HepG2 (cell line): ENCODE results near the gene C11orf68.

Experiments used
- ATF2 ChIP-seq: sonication (generic); formaldehyde crosslinking; IDR thresholded peaks from 2 replicates; pipeline ENCODE4 v1.4.0; 2020; ENCODE audit warnings: missing genetic modification reagents
- CTCF ChIP-seq: sonication (generic); formaldehyde crosslinking; IDR thresholded peaks from 2 replicates; pipeline ENCODE4 v1.5.0; 2020; ENCODE audit warnings: mild to moderate bottlenecking, missing genetic modification reagents, moderate library complexity
- FOXJ3 ChIP-seq: sonication (generic); formaldehyde crosslinking; IDR thresholded peaks from 2 replicates; pipeline ENCODE4 v1.4.0; 2020; ENCODE audit warnings: missing genetic modification reagents, mild to moderate bottlenecking, borderline replicate concordance
- SIN3A ChIP-seq: IDR thresholded peaks from 2 replicates; pipeline ENCODE4 v1.6.1; 2011; ENCODE audit warnings: low read depth, mild to moderate bottlenecking, control low read depth, low read length, borderline replicate concordance
- TAF1 ChIP-seq: sonication (generic); formaldehyde crosslinking; IDR thresholded peaks from 2 replicates; pipeline ENCODE4 v1.4.0; 2020; ENCODE audit warnings: missing genetic modification reagents
- ZKSCAN8 ChIP-seq: IDR thresholded peaks from 2 replicates; pipeline ENCODE4 v1.6.1; 2016; ENCODE audit warnings: borderline replicate concordance, missing genetic modification reagents, missing compliant biosample characterization
- TF ChIP-seq, protein P1 (sequence below): sonication (generic); formaldehyde crosslinking; IDR thresholded peaks from 2 replicates; pipeline ENCODE4 v1.4.0; 2020; ENCODE audit warnings: low read depth, mild to moderate bottlenecking, missing genetic modification reagents

DNA sequence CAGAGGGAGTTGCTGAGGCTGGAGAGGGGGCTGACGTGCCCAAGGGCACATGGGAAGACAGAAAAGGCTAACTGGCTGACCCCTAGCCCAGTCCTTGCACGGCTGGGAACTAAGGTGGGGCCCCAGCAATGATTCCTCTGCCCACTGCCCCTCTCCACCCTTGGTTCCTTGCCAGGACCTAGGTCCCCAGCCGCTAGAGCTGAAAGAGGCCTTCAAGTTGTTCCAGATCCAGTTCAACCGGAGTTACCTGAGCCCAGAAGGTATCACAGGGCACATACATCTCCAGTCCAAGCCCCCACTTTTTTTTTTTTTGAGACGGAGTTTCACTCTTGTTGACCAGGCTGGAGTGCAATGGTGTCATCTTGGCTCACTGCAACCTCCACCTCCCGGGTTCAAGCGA is 38.8 kb downstream of the C11orf68 start:
- TF ChIP-seq CTCF (CRISPR knock-in tag) (no peak), TAF1 (no peak), FOXJ3 (CRISPR knock-in tag) (no peak), ZKSCAN8 (CRISPR knock-in tag) (no peak), SIN3A (no peak), ATF2 (CRISPR knock-in tag) (no peak)
- TF ChIP-seq, protein P1, sequence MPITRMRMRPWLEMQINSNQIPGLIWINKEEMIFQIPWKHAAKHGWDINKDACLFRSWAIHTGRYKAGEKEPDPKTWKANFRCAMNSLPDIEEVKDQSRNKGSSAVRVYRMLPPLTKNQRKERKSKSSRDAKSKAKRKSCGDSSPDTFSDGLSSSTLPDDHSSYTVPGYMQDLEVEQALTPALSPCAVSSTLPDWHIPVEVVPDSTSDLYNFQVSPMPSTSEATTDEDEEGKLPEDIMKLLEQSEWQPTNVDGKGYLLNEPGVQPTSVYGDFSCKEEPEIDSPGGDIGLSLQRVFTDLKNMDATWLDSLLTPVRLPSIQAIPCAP (CRISPR knock-in tag), result no peak
